GM15510 (cell line): ENCODE data around the gene LEO1.

ENCODE experiments used
- POLR2A ChIP-seq: IDR thresholded peaks from 3 replicates; pipeline ENCODE4 v1.6.1; 2011; ENCODE audit warnings: borderline replicate concordance; ENCODE audit not compliant: insufficient read length; ENCODE audit errors: extremely low read depth

LEO1 gene

GRCh38 chr15:51966192-51966591, 5.4 kb downstream of the LEO1 start:
- TF ChIP-seq POLR2A: no peak

GRCh38 chr15:51965691-51966090, 5.9 kb downstream of the LEO1 start:
- TF ChIP-seq POLR2A: no peak

DNA sequence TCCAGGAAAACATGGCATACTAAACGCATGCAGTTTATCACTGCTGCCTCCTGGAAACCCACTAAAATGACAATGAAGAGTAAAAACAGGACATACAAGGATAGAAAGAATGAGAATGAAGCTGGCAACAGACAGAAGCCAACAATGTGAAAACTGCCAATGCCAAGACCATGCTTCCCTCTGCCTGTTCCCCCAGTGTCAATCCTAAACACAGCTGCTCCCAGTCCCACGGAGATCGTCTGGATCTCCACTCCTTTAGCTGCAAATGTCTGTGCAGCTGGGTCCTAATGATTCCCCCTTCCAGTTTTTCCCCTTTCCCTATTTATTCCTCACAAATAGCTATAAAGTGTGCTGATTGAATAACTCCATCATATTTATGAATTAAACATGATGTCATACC, 16.1 kb downstream of the LEO1 start:
- TF ChIP-seq POLR2A: no peak

DNA sequence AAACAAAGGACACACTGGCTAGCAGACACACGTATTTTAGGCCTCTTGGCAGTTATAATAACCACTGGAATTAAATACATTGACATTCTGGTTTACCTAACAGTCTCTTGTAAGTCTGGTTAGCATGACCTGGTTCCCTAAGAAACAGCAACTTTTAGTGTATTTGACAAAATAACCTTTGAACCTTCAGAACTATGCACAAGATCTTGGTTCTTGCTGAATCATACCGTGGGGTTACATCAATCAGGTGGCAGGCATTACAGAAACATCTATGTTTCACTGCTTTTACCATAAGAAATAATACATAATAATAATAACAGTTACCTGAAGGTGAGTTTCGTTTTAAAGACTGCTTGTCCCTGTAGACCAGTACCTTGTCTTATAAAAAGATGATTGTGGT, 18.8 kb downstream of the LEO1 start:
- TF ChIP-seq POLR2A: no peak

- no peak for TF ChIP-seq POLR2A
Observed at GRCh38 chr15:51947124-51947523, 24.5 kb downstream of the LEO1 start.

GRCh38 chr15:51939216-51939615, 32.4 kb downstream of the LEO1 start:
- no peak for TF ChIP-seq POLR2A

DNA sequence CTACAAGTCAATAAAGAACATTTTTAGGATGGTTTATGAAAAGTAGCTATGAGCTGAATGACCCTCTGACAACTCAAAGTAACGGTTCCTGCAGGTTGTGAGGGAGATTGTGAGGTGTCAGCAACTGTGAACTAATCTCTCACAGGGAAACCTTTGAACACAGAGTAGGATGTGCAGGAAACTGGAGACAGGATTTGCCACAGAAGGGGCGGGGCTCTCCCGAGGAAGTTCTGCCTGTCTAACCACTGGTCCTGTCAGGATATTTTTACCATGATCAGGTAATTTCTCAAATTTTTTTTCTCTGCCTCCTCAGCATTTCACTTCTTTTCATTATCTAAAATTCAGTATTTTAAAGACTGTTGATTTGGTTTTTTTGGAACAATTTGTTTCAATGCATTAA, 33.3 kb downstream of the LEO1 start:
- no peak for TF ChIP-seq POLR2A

- no peak for TF ChIP-seq POLR2A
Observed at GRCh38 chr15:51936105-51936478, 35.5 kb downstream of the LEO1 start.

GRCh38 chr15:51935466-51936104, 36.0 kb downstream of the LEO1 start:
- TF ChIP-seq POLR2A: no peak

- no peak for TF ChIP-seq POLR2A
Observed at GRCh38 chr15:51932161-51932560, 39.4 kb downstream of the LEO1 start.

- no peak for TF ChIP-seq POLR2A
Observed at GRCh38 chr15:51931638-51932037, 39.9 kb downstream of the LEO1 start.

DNA sequence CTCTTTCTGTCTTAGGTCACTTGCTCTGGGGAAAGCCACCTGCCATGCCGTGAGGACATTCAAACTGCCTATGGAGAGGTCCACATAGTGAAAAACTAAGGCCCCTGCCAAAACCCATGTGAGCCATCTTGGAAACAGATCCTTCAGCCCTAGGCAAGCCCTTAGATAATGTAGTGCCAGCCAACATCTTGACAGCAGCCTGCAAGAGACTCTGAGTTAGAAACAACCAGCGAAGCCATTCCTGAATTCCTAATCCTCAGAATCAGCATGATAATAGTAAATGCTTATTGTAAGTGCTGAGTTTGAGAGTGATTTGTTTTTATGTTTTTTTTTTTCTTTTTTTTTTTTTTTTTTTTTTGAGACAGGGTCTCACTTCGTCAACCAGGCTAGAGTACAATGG, 40.6 kb downstream of the LEO1 start:
- TF ChIP-seq POLR2A: no peak

GRCh38 chr15:51926809-51927208, 44.8 kb downstream of the LEO1 start:
- no peak for TF ChIP-seq POLR2A

DNA sequence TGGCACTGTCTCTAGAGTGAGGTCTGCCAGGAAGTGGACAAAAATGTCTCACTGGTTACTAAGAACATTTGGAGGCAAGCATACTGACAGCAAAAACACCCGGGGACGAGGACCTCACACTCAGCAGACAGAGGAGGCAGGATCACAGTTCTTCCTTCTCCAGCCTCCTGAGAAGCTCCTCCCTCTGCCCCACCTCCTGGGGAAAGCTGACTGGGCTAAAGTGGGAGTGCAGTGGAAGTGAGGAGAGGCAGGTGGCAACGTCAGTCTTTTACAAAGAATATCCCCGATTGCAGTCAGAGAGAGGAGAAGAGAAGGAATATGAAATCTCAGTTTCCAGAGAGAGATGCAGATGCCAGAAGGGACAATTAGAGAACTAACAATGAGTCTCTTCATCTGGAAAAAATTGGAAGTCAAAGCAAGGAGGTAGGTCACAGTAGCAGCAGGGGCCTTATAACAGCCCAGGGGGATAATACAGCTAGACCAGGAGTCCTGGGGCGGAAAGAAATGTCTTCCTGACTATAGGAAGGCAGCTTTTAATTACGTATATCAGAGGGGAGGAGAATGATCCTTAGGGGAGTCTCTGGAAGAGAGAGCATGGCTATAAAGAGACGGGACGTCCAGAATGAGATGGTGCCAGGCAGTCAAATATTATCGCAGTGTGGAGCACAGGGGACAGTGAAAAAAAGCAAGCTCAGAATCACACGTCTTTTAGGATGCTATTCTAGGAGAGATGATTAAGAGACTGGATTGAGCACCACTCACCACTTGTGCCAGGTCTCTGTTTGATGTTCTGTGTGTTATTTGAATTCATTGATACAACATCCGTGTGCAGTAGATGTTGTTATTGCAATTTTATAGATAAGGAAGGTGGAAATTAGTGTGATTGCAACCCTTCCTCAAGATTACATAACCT, 47.2 kb downstream of the LEO1 start:
- no peak for TF ChIP-seq POLR2A

- no peak for TF ChIP-seq POLR2A
Observed at GRCh38 chr15:51917493-51917892, 54.1 kb downstream of the LEO1 start.

DNA sequence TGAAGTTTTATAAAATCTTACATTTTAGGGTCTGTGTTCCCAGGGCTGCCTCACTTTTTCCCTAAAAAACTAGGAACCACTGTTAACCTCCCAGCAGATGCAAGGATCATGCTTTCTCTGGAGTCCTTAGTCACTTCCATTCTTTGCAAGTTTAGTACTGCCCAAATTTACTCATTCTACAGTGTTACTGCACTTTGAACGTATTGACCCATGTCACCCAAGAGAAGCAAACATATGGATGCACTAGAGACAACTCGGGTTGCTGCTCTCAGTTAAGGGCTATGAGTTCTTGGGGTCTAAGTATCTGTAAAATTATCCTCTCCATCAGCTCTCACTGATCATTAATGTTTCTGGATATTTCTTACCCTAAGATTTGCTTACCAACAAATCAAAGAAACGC, 59.0 kb downstream of the LEO1 start:
- no peak for TF ChIP-seq POLR2A
